OCI-LY3 (cell line): ENCODE measurements around the gene OMP.

ENCODE experiments used
- EZH2phosphoT487 ChIP-seq: fragments of 200-600 bp; shearing (Covaris generic); IDR thresholded peaks from 2 replicates; pipeline ENCODE4 v1.6.1; 2018; ENCODE audit warnings: antibody characterized with exemption, mixed run types, low read depth
- TF ChIP-seq, protein P1 (sequence below): fragments of 200-600, 300-600 bp; sonication (generic); IDR thresholded peaks from 2 replicates; pipeline ENCODE4 v1.5.1; 2014; ENCODE audit warnings: antibody characterized with exemption, low read length, low read depth

DNA sequence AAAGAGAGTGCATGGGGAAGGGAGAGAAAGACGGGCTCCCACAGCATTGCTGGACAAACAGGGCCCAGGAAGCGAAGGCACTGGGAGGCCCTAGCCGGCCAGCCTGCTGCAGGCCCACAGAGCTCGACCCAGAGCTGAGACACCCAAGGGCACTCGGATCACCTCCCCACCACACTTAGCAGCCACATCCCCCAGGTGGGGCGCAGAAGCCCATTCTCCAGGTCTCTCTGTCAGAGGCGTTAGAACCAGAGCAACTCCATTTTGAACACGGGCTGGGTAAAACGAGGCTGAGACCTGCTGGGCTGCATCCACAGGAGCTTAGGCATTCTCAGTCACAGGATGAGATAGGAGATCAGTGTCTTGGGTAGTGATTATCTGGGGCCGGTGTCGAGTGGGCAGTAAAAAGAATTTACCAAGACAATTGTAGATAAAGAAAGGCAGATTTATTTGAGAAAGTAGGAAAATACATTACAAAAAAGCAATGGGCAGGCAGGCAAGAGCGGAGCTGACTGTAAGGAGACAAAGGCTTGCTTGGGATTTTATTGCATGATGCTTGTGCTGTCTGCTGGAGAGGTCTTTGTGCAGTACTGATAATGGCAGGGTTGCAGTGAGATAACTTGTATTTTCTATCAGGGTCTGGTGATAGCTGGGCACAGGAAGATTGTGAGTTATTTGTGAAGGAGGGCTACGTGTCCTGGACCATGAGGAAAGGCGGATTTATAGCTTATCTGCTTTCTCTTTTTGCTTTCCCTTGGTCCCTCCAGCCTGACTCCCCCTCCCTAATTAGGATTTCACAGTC lies 49.2 kb upstream of the OMP start:
- TF ChIP-seq, protein P1, sequence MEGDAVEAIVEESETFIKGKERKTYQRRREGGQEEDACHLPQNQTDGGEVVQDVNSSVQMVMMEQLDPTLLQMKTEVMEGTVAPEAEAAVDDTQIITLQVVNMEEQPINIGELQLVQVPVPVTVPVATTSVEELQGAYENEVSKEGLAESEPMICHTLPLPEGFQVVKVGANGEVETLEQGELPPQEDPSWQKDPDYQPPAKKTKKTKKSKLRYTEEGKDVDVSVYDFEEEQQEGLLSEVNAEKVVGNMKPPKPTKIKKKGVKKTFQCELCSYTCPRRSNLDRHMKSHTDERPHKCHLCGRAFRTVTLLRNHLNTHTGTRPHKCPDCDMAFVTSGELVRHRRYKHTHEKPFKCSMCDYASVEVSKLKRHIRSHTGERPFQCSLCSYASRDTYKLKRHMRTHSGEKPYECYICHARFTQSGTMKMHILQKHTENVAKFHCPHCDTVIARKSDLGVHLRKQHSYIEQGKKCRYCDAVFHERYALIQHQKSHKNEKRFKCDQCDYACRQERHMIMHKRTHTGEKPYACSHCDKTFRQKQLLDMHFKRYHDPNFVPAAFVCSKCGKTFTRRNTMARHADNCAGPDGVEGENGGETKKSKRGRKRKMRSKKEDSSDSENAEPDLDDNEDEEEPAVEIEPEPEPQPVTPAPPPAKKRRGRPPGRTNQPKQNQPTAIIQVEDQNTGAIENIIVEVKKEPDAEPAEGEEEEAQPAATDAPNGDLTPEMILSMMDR = no peak
- TF ChIP-seq EZH2phosphoT487 = no peak
